Measurements from ENCODE around the gene FRMD4B. TPM values are rescaled to one million over a fixed set of nuclear protein-coding genes. Genes with fewer than 3 reads are reported as not detected.

The FRMD4B gene
- total RNA-seq, 4 donors from 2014 or later: 34.9 to 70.0 (median 38.5) TPM

- TF ChIP-seq CTCF (IDR thresholded peaks at IDR 0.05; ENCODE audit: low read depth): no peak
These were observed 256.4 kb downstream of the FRMD4B start for GRCh38 chr3:69129531-69129930.

GRCh38 chr3:69128509-69128908 lies 257.4 kb downstream of the FRMD4B start:
- no peak for TF ChIP-seq CTCF (IDR thresholded peaks at IDR 0.05; ENCODE audit: low read depth)

GRCh38 chr3:69126999-69127398 lies 258.9 kb downstream of the FRMD4B start:
- no peak for TF ChIP-seq CTCF (IDR thresholded peaks at IDR 0.05; ENCODE audit: low read depth)

- TF ChIP-seq CTCF (IDR thresholded peaks at IDR 0.05; ENCODE audit: low read depth): no peak
These were observed 259.7 kb downstream of the FRMD4B start for GRCh38 chr3:69126216-69126615.

- no peak for TF ChIP-seq CTCF (IDR thresholded peaks at IDR 0.05; ENCODE audit: low read depth)
These were observed 263.5 kb downstream of the FRMD4B start, which contains the start of gene LMOD3 for GRCh38 chr3:69122403-69122802. Gene LMOD3, minus strand, starts transcription at chr3:69122595. Its CDS starts 209 bp downstream, at chr3:69122386.

GRCh38 chr3:69121950-69122349 lies 263.9 kb downstream of the FRMD4B start:
- no peak for TF ChIP-seq CTCF (IDR thresholded peaks at IDR 0.05; ENCODE audit: low read depth)

- TF ChIP-seq CTCF (IDR thresholded peaks at IDR 0.05; ENCODE audit: low read depth): no peak
These were observed 264.4 kb downstream of the FRMD4B start for GRCh38 chr3:69121513-69121912.

All from subcutaneous adipose tissue (tissue), 4 donors.